ENCODE results near the gene SLC44A3.

- TF ChIP-seq POLR2AphosphoS5 (IDR thresholded peaks at IDR 0.05) (no peak), POLR2A (IDR thresholded peaks at IDR 0.05) (no peak)
Observed at GRCh38 chr1:94817712-94818111, 2.4 kb upstream of the SLC44A3 start.
